NCI-H1436 (cell line): ENCODE data around the gene CELF5.
"Not testable (repeated sequence)": the region's sequence is repeated elsewhere in the genome, so short reads cannot be mapped to it uniquely, and the experiment has no call there.

Experiments
- DNase-seq: peaks from one replicate; lab custom pipeline; 2025; lab: John Stamatoyannopoulos, UW

Gene CELF5

GRCh38 chr19:3190470-3190770, 34.0 kb upstream of the CELF5 start:
- no peak for DNase-seq

- no peak for DNase-seq
Observed at GRCh38 chr19:3190921-3191805, 33.3 kb upstream of the CELF5 start.

- not testable (repeated sequence) for DNase-seq
Observed at GRCh38 chr19:3191806-3192104, 32.7 kb upstream of the CELF5 start.

GRCh38 chr19:3192228-3192635, 32.2 kb upstream of the CELF5 start:
- DNase-seq: no peak

GRCh38 chr19:3192684-3193083, 31.8 kb upstream of the CELF5 start:
- no peak for DNase-seq

- no peak for DNase-seq
Observed at GRCh38 chr19:3193256-3194105, 31.0 kb upstream of the CELF5 start.

- DNase-seq: no peak
Observed at GRCh38 chr19:3194106-3195087, 30.1 kb upstream of the CELF5 start.

GRCh38 chr19:3196064-3196932, 28.2 kb upstream of the CELF5 start:
- DNase-seq: no peak

- no peak for DNase-seq
Observed at GRCh38 chr19:3196933-3197205, 27.6 kb upstream of the CELF5 start.

GRCh38 chr19:3198901-3199700, 25.4 kb upstream of the CELF5 start:
- DNase-seq: no peak

- DNase-seq: no peak
Observed at GRCh38 chr19:3201072-3201700, 23.3 kb upstream of the CELF5 start.

- no peak for DNase-seq
Observed at GRCh38 chr19:3201911-3202310, 22.6 kb upstream of the CELF5 start.

- DNase-seq: no peak
Observed at GRCh38 chr19:3202346-3202745, 22.1 kb upstream of the CELF5 start.

GRCh38 chr19:3202895-3203294, 21.6 kb upstream of the CELF5 start:
- DNase-seq: not testable (repeated sequence)

- DNase-seq: no peak
Observed at GRCh38 chr19:3203805-3204645, 20.4 kb upstream of the CELF5 start.

GRCh38 chr19:3204646-3205275, 19.7 kb upstream of the CELF5 start:
- DNase-seq: no peak

GRCh38 chr19:3206216-3206953, 18.1 kb upstream of the CELF5 start:
- DNase-seq: no peak
